K562 (cell line): ENCODE data around the gene HHIPL2. TPM values are rescaled to one million over a fixed set of nuclear protein-coding genes. Genes with fewer than 3 reads are reported as not detected.
A peak's percentile ranks its signal among the peaks of the same experiment; 100 is the strongest.

Experiments used
- ATAC-seq: fragments of 200-7000 bp; cut with Tn5 transposase; 3 replicates; pipeline ENCODE4 v1.9.1; 2020; ENCODE audit warnings: moderate library complexity
- BruUV-seq: library from RNA; stranded (reverse); fragments of 400-500 nt; replicated peaks from 2 replicates; lab custom pipeline; 2021; lab: Mats Ljungman, UMichigan
- CTCF ChIA-PET: fragments of 300-600 bp; formaldehyde crosslinking; extraction: SDS; loops from one replicate; lab custom pipeline; 2021; ENCODE audit warnings: low intra/inter-chr PET ratio; lab: Yijun Ruan, JAX
- POLR2A ChIA-PET: fragments of 300-600, 350-650 bp; sonication (Branson Sonifier 250); formaldehyde crosslinking; extraction: SDS; loops from one replicate; lab custom pipeline; 2021; ENCODE audit warnings: antibody characterized with exemption, inconsistent platforms; lab: Yijun Ruan, JAX
- DNase-seq, 4 experiments: peaks; one replicate each; pipeline versions ENCODE4 v3.0.0 to v3.0.0-alpha.2; 2011 to 2018; ENCODE audit warnings: low spot score in 3 of 4, mixed read lengths in 3 of 4; ENCODE audit errors: extremely low read depth in 1 of 4
- FAIRE-seq: peaks from 2 replicates; lab custom pipeline; 2011; peaks lifted over from hg19 to GRCh38; lab: Jason Lieb, UNC
- H2AFZ ChIP-seq: 2 replicates; pipeline ENCODE4 v1.6.0; 2011; ENCODE audit warnings: low read depth, low read length, control low read depth, inconsistent platforms
- H3K27ac ChIP-seq: fragments of 200-600 bp; 3 replicates; pipeline ENCODE4 v1.8.0; 2011; ENCODE audit warnings: low read depth, mild to moderate bottlenecking, control low read depth, inconsistent platforms, low read length, moderate library complexity, mixed read lengths; ENCODE audit errors: extremely low read depth
- H3K27me3 ChIP-seq, 2 experiments: fragments of 300-600 bp in 1 of 2; 2 replicates in 1 of 2; 3 replicates in 1 of 2; pipeline versions ENCODE4 v1.6.0 to v1.8.0; 2011; ENCODE audit warnings: inconsistent platforms in 2 of 2, low read length in 2 of 2, mild to moderate bottlenecking in 1 of 2, mixed read lengths in 1 of 2, moderate library complexity in 1 of 2; ENCODE audit not compliant: control insufficient read depth in 2 of 2, insufficient read depth in 2 of 2
- H3K36me3 ChIP-seq: fragments of 300-600 bp; 3 replicates; pipeline ENCODE4 v1.8.0; 2011; ENCODE audit warnings: mild to moderate bottlenecking, low read length, inconsistent platforms; ENCODE audit not compliant: control insufficient read depth, insufficient read depth
- H3K4me1 ChIP-seq, 2 experiments: fragments of 200-600 bp in 1 of 2; replicated peaks in 1 of 2; 2 replicates in 1 of 2; 3 replicates in 1 of 2; pipeline versions ENCODE4 v1.5.1 to v1.8.0; 2011; ENCODE audit warnings: inconsistent platforms in 2 of 2, low read length in 2 of 2, mild to moderate bottlenecking in 1 of 2, mixed read lengths in 1 of 2, moderate library complexity in 1 of 2; ENCODE audit not compliant: control insufficient read depth in 2 of 2, insufficient read depth in 2 of 2
- H3K4me2 ChIP-seq: 2 replicates; pipeline ENCODE4 v1.6.1; 2011; ENCODE audit warnings: low read length, control low read depth, inconsistent platforms, mixed read lengths; ENCODE audit not compliant: insufficient read depth
- H3K4me3 ChIP-seq: fragments of 200-600 bp; sonication (generic), shearing (Covaris generic); 2 replicates; pipeline ENCODE4 v1.5.1; 2016; ENCODE audit warnings: control low read depth, inconsistent platforms
- H3K79me2 ChIP-seq: fragments of 200-600 bp; 3 replicates; pipeline ENCODE4 v1.8.0; 2011; ENCODE audit warnings: low read length, inconsistent platforms; ENCODE audit not compliant: control insufficient read depth, insufficient read depth
- H3K9ac ChIP-seq, 2 experiments: 2 replicates each; pipeline versions ENCODE4 v1.6.0 to v1.6.1; 2011; ENCODE audit warnings: low read depth in 2 of 2, low read length in 2 of 2, control low read depth in 1 of 2, inconsistent platforms in 1 of 2, mild to moderate bottlenecking in 1 of 2, mixed read lengths in 1 of 2; ENCODE audit not compliant: insufficient read depth in 1 of 2
- H3K9me1 ChIP-seq: one replicate; pipeline ENCODE4 v1.6.0; 2011; ENCODE audit warnings: inconsistent platforms, mild to moderate bottlenecking, low read length, moderate library complexity; ENCODE audit not compliant: control insufficient read depth, insufficient read depth
- H3K9me3 ChIP-seq: replicated peaks from 2 replicates; pipeline ENCODE4 v1.5.1; 2011; ENCODE audit warnings: low read depth, low read length, inconsistent platforms; ENCODE audit not compliant: control insufficient read depth, insufficient read depth
- H4K20me1 ChIP-seq: replicated peaks from 2 replicates; pipeline ENCODE4 v1.6.1; 2011; ENCODE audit warnings: low read length, inconsistent platforms, mixed read lengths; ENCODE audit not compliant: control insufficient read depth, insufficient read depth
- CBFA2T3 ChIP-seq: fragments of 450-650 bp; IDR thresholded peaks from 2 replicates; pipeline ENCODE4 v1.6.1; 2017
- CHD1 ChIP-seq: fragments of 200-600 bp; sonication (generic); IDR thresholded peaks from one replicate; pipeline ENCODE4 v1.6.1; 2012; ENCODE audit warnings: mild to moderate bottlenecking, moderate library complexity, low read length, inconsistent platforms
- ETV1 ChIP-seq: fragments of 450-650 bp; conservative IDR thresholded peaks from 2 replicates; pipeline ENCODE4 v1.6.1; 2016; ENCODE audit warnings: missing genetic modification characterization, control low read depth, low read depth, missing compliant biosample characterization
- NFIC ChIP-seq: fragments of 450-650 bp; IDR thresholded peaks from 2 replicates; pipeline ENCODE4 v1.6.1; 2017; ENCODE audit warnings: mild to moderate bottlenecking, inconsistent platforms
- NFIX ChIP-seq: fragments of 250-450 bp; sonication (Bioruptor Pico); IDR thresholded peaks from 2 replicates; pipeline ENCODE4 v1.4.0; 2020; ENCODE audit warnings: low read depth, mild to moderate bottlenecking, moderate library complexity
- RHOXF2B ChIP-seq: fragments of 250-450 bp; sonication (Bioruptor Pico); conservative IDR thresholded peaks from 2 replicates; pipeline ENCODE4 v1.5.1; 2021
- SMAD1 ChIP-seq: fragments of 150-350 bp; IDR thresholded peaks from 2 replicates; pipeline ENCODE4 v1.6.1; 2014; ENCODE audit warnings: low read length, low read depth; ENCODE audit not compliant: partially characterized antibody
- ZNF23 ChIP-seq: fragments of 250-450 bp; sonication (Bioruptor Pico); IDR thresholded peaks from 2 replicates; pipeline ENCODE4 v1.4.0; 2020; ENCODE audit warnings: mild to moderate bottlenecking
- WGBS: fragments of 100-300 bp; shearing (Covaris generic); methylation state at CpG from one replicate; pipeline ENCODE4 v1.1.6; 2016; ENCODE audit warnings: low coverage, mixed read lengths; ENCODE audit not compliant: insufficient coverage; ENCODE audit errors: missing lambda C conversion rate; 5-methylcytosine and 5-hydroxymethylcytosine counted together
- in situ Hi-C: fragments of 300-500 bp; cut with MboI; formaldehyde crosslinking; loops from 4 replicates; pipeline ENCODE4 v1.15.0; 2018; ENCODE audit warnings: inconsistent platforms, mixed read lengths
- intact Hi-C: fragments of 100-400 bp; cut with micrococcal nuclease; formaldehyde crosslinking; loops from 2 replicates; pipeline ENCODE4 v1.14.2; 2022
- polyA plus RNA-seq, 8 experiments: library from polyadenylated mRNA; depleted of rRNA in 4 of 8; stranded (reverse) in 5 of 8; unstranded in 3 of 8; fragments of >200 nt; fragmentation: Nextera tagmentation in 2 of 8; fragmentation: Illumina TruSeq in 1 of 8; extraction: Ambion mirVana in 2 of 8; extraction: Trizol in 1 of 8; gene quantifications; 2 replicates each; pipeline versions ENCODE4 v1.2.1 to v1.2.3, GENCODE V29; 2011 to 2014; ENCODE audit warnings: inconsistent platforms in 1 of 8, missing spikeins in 1 of 8
- total RNA-seq, 7 experiments: library from RNA; depleted of rRNA in 6 of 7; stranded (reverse); fragments of >200 nt in 6 of 7; fragmentation: Illumina TruSeq in 2 of 7; extraction: Trizol in 2 of 7; gene quantifications; 2 replicates each; pipeline versions ENCODE4 v1.2.1 to v1.2.3, GENCODE V29; 2011 to 2021; ENCODE audit warnings: low replicate concordance in 1 of 7
- TF ChIP-seq, protein P1 (sequence below): fragments of 450-650 bp; formaldehyde crosslinking; IDR thresholded peaks from 2 replicates; pipeline ENCODE4 v1.4.0; 2020; ENCODE audit warnings: mild to moderate bottlenecking
- TF ChIP-seq, protein P2 (sequence below): fragments of 250-450 bp; sonication (Bioruptor Pico); IDR thresholded peaks from 2 replicates; pipeline ENCODE4 v1.8.0; 2021; ENCODE audit warnings: borderline replicate concordance, mild to moderate bottlenecking, moderate library complexity; ENCODE audit not compliant: poor library complexity, severe bottlenecking

HHIPL2 gene
- total and polyA plus RNA-seq, 9 of the 15 experiments (the other 6 are each of a cell fraction or from before 2014, with no cell fraction given): 0.05 to 0.60 (median 0.20) TPM; not detected in 1

DNA sequence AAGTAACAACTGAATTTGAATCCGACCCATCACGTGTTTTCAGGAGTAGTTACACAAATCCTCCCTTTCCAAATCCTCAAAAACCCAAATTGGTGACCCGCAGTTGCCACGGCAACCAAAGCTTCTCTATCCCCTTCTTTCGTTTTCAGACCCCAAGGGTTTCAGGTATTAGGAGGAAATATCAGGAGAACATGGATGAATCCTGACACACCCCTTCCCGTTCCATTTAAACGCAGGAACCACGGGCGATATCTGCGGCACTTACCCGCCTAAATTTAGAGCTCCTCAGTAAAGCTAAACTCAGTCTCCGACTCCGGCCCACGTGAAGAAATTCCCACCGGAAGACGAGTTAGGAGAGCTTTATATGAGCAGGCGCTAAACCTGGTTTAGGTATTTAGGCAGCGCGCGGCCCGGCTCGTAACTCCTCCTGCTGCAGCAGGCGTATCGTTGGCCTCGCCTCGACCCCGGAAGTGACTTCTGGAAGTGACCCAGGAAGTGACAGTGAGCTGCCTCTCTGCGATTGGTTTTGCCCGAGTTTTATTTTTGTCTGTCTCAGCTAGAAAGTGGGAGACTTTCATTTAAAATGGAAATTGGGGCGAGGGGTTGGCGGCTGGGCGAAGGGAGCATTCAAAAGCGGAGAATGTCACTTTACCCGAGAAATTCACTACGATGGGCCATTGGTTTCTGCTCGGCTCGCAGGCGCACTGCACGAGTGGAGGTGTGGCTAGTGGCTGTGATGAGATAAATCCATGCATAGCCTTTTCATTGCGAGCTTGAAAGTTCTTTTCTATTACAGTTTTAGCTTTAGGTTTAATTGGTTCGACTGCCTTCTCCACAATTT lies 41.8 kb upstream of the HHIPL2 start, which contains the start of gene TAF1A (continued):
- TF ChIP-seq CHD1 (no peak), RHOXF2B (CRISPR knock-in tag) (no peak), CBFA2T3 (no peak), ZNF23 (CRISPR knock-in tag) (no peak), SMAD1 (peak; percentile 80)
- TF ChIP-seq, protein P1, sequence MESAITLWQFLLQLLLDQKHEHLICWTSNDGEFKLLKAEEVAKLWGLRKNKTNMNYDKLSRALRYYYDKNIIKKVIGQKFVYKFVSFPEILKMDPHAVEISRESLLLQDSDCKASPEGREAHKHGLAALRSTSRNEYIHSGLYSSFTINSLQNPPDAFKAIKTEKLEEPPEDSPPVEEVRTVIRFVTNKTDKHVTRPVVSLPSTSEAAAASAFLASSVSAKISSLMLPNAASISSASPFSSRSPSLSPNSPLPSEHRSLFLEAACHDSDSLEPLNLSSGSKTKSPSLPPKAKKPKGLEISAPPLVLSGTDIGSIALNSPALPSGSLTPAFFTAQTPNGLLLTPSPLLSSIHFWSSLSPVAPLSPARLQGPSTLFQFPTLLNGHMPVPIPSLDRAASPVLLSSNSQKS: peak; percentile 76; the same call in 1 of the 2 replicates
- TF ChIP-seq, protein P2, sequence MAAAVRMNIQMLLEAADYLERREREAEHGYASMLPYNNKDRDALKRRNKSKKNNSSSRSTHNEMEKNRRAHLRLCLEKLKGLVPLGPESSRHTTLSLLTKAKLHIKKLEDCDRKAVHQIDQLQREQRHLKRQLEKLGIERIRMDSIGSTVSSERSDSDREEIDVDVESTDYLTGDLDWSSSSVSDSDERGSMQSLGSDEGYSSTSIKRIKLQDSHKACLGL (CRISPR knock-in tag): no peak

- intact Hi-C loops (loop anchor here (2.0 kb wide), 2 partner anchors 31 to 123 kb away; partner anchors contain the start of gene MIA3), in situ Hi-C loops (no loop called here)
- WGBS: 68% methylated on average over 1 of the region's 1 CpG
- Histone ChIP-seq H3K36me3 (peaks cover 48% of the 10 kb centered on the region), H3K4me2 (peak overlapping the region; percentile 16; the same call in 1 of the 2 replicates), H3K79me2 (peaks cover 49% of the 10 kb centered on the region), H3K4me3 (no peak overlapping the region), H3K9ac (no peak overlapping the region; a peak in 1 of 4 replicates), H3K27me3 (no peaks in the 10 kb centered on the region; a peak in 1 of 5 replicates), H3K4me1 (peaks cover 0 to 3% of the 10 kb centered on the region in 2 experiments; a peak in 2 of 5 replicates), H3K9me3 (no peaks in the 10 kb centered on the region), H4K20me1 (no peaks in the 10 kb centered on the region), H3K9me1 (no peaks in the 10 kb centered on the region), H2AFZ (no peak overlapping the region), H3K27ac (no peak overlapping the region)
- TF ChIP-seq NFIX (CRISPR knock-in tag): peak; percentile 71
- TF ChIP-seq NFIC: peak; percentile 93
- no peak for TF ChIP-seq ETV1 (tag)
- BruUV-seq: no TSS peak
- DNase-seq: no peak
- ATAC-seq: no peak
- CTCF ChIA-PET: no interaction called here
- POLR2A ChIA-PET: no interaction called here
- no peak for FAIRE-seq
These were observed 40.2 kb upstream of the HHIPL2 start for GRCh38 chr1:222588135-222588534.
